ENCODE data around the gene FZD8.

Gene FZD8

GRCh38 chr10:35640951-35641675 lies 983 bp downstream of the FZD8 start:
- DNase-seq (ENCODE audit: low read depth in 3 of 3, low spot score in 1 of 3) = no peak

GRCh38 chr10:35640474-35640873 lies 1.6 kb downstream of the FZD8 start:
- DNase-seq (ENCODE audit: low read depth in 3 of 3, low spot score in 1 of 3) = peak in 1 of 3 donors; percentile 42

GRCh38 chr10:35639728-35640401 lies 2.2 kb downstream of the FZD8 start:
- no peak for DNase-seq (ENCODE audit: low read depth in 3 of 3, low spot score in 1 of 3)

DNA sequence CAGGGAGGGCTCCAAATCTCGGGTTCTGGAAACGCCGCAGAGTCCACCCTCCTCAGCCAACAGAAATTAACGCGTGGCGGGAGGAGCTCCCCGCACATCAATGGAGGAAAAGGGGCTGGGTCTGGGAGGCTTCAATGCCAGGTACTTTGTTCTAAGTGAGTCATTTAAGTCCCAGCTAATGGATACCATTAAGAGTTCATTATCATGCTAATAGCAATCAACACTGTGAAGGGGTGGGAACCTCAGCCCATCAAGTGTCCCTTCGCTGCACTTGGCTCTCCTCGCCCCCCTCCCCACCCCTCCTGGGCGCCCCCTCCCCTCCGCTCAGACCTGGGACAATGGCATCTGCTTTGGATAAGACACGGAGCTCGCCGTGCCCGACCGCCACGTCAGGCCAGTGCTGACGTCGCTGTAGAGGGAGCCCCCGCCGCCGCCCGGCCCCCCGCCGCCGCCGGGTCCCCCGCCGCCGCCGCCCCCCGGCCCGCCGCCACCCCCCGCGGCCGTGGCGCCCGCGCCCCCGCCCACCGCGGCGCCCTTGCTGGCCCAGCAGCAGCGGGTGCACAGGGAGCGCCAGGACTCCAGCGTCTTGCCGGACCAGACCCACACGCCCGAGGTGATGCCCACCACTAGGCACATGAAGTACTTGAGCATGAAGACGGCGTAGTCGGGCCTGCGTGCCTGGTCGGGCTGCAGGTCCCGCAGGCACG lies 2.9 kb downstream of the FZD8 start:
- no peak for DNase-seq (ENCODE audit: low read depth in 3 of 3, low spot score in 1 of 3)

DNA sequence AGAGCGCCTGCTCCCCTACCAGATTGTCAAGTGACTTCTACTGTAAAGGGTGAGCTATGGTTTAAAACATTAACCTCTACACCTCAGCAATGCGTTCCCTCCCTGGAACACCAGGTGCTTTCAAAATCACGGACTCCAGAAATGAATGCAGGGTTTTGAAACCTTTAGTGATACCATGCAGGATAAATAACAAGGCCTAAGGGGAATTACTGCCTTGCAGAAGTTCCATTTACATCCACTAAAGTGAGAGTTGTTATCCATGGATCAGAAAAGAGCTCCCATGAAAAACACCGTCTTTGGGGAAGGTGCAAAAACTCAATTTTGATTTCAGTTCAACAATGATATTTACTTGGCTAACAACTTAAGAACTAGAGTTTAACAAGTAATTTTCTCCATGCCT lies 4.0 kb downstream of the FZD8 start:
- DNase-seq (ENCODE audit: low read depth in 3 of 3, low spot score in 1 of 3) = no peak

GRCh38 chr10:35637462-35637861 lies 4.6 kb downstream of the FZD8 start:
- no peak for DNase-seq (ENCODE audit: low read depth in 3 of 3, low spot score in 1 of 3)

GRCh38 chr10:35636956-35637355 lies 5.1 kb downstream of the FZD8 start:
- DNase-seq (ENCODE audit: low read depth in 3 of 3, low spot score in 1 of 3) = no peak

- peak in 1 of 3 donors; percentile 23 for DNase-seq (ENCODE audit: low read depth in 3 of 3, low spot score in 1 of 3)
These were observed 6.5 kb downstream of the FZD8 start for GRCh38 chr10:35635576-35635975.

DNA sequence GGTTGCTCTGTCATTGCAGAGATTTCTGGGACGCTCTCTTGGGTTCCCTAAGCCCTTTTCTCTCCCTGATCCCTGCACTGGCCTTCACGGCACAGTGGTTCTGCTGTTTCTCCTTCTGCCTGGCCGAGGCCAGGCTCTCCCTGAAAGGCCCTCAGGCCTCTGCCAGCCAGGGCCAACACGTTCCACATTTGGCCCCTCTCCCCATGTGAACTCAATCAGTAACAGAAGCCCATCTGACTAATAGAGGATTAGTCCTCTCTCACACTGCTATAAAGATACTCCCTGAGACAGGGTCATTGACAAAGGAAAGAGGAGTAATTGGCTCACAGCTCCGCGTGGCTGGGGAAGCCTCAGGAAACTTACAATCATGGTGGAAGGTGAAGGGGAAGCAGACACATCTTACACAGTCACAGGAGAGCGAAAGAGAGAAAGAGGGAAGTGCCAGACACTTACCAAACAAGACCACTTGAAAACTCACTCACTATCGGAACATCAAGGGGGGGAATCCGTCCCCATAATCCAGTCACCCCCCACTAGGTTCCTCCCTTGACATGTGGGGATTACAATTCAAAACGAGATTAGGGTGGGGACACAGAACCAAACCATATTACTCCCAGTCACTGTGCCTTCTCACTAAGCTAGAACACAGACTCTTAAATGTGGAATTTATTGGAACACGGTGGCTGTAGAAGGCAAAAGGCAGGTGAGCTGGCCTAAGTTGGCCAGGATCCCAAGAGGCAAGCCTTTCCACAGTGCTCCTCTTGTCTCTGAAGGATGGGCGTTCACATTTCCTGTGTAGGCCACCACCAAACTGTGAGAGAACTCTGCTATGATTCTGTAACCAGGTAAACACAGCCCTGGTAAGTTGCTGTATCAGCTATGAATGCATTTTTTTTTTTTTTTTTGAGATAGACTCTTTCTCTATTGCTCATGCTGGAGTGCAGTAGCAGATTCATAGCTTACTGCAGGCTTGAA lies 8.8 kb downstream of the FZD8 start:
- no peak for DNase-seq (ENCODE audit: low read depth in 3 of 3, low spot score in 1 of 3)

DNA sequence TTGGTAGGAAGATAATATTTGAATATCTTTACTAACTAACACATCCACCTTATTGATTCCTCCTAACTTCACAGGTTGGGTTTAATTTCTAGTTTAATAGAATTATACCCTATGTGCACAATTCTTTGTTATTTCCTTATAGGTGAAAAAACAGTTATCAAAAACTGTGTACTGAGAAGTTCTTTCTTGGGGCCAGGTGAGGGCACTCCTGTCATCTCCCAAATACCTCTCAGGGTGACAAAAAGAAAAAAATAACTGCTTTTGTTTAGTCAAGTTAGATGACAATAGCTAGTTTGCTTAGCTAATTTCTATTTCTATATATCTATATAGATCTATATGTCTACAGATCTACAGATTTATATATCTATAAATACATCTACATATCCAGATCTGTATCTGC lies 10.1 kb downstream of the FZD8 start:
- no peak for DNase-seq (ENCODE audit: low read depth in 3 of 3, low spot score in 1 of 3)

GRCh38 chr10:35631404-35631803 lies 10.7 kb downstream of the FZD8 start:
- no peak for DNase-seq (ENCODE audit: low read depth in 3 of 3, low spot score in 1 of 3)

- DNase-seq (ENCODE audit: low read depth in 3 of 3, low spot score in 1 of 3) = no peak
These were observed 15.1 kb downstream of the FZD8 start for GRCh38 chr10:35626971-35627507.

DNA sequence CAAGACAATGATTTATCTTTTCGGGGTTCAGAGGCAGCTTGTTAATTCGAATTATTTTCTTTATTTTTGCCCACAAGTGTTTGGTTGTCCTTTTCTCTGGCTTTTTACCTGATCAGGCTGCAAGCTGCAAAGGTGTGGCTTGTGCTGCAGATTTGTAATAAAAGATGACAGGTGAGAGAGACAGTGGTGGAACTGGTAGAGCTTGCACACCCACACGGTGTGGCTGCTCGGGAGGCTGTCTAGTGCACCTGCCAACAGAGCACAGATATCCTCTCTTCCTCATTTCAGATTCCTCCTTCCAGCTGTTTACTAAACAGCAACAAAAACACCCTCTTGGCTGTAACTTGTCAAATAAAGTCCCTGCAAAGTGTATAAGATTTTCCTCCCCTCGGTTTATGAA lies 27.8 kb downstream of the FZD8 start:
- no peak for DNase-seq (ENCODE audit: low read depth in 3 of 3, low spot score in 1 of 3)

- DNase-seq (ENCODE audit: low read depth in 3 of 3, low spot score in 1 of 3) = no peak
These were observed 28.4 kb downstream of the FZD8 start for GRCh38 chr10:35613597-35614226.

DNA sequence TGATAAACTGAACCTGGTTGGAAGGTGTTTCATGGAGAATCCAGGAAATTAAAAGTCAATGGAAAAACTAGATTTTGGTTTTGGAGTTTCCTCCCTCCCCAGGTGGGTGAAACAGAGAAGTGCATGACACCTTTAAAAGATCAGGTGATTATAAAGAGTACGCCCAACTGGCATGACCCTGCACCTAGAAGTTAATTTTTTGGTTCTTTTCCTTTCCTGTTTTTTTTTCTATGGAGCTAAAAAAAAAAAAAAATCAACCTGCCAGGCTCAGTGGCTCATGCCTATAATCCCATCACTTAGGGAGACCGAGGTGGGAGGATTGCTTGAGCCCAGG lies 29.0 kb downstream of the FZD8 start:
- no peak for DNase-seq (ENCODE audit: low read depth in 3 of 3, low spot score in 1 of 3)

DNA sequence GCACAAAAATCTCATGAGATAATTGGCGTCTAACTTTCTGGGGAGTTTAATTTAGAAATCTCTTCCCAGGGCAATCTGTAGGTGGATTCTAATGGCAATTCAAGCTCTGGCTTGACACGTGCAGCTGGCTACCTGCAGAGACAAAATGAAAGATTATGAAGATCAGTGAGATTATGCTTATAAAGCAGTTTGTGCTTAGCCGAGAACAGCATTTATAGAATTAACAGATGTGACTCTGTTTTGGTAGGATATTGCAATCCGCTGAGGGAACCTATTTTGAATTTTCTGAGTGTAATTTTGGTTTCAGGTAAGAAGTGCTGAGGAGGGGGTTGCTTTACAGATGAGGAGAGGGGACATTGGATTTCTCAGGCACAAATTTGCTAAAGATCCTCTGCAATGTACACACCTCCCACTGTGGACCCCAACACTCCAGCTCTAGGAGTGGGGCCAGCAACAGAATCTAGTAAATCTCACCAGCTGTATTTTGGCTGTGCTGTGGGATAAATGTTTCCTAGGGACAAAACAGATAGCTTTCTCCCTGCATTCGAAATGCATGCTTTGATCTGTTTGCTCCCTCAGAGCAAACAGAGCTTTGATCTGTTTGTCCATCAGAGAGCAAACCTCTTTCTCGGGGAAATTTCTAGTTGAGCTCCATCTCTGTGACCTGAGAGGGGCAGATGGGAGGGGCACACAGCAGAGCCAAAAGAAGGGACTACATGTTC lies 29.6 kb downstream of the FZD8 start:
- no peak for DNase-seq (ENCODE audit: low read depth in 3 of 3, low spot score in 1 of 3)

GRCh38 chr10:35611750-35612149 lies 30.3 kb downstream of the FZD8 start:
- DNase-seq (ENCODE audit: low read depth in 3 of 3, low spot score in 1 of 3) = no peak

DNA sequence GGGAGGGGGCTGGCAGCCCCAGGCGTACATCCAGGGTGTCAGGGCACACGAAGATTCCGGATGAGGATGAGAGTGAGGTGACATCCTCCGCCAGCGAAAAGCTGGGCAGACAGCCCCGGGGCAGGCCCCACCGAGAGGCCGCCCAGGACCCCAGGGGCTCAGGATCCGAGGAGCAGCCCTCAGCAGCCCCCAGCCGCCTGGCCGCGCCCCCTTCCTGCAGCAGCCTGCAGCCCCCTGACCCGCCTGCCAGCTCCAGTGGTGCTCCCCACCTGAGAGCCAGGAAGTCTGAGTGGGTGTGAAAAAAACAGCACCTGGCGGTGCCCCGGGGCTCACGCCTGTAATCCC lies 33.8 kb downstream of the FZD8 start:
- no peak for DNase-seq (ENCODE audit: low read depth in 3 of 3, low spot score in 1 of 3)

- DNase-seq (ENCODE audit: low read depth in 3 of 3, low spot score in 1 of 3) = no peak
These were observed 34.4 kb downstream of the FZD8 start for GRCh38 chr10:35607475-35608327.

Data from stimulated activated CD4-positive, alpha-beta T cell treated with anti-CD3 and anti-CD28 coated beads, TNF-alpha, amount 100 ng/mL, for 1 hour (primary cell).